ENCODE results near the gene KCNG2.

KCNG2 gene

DNA sequence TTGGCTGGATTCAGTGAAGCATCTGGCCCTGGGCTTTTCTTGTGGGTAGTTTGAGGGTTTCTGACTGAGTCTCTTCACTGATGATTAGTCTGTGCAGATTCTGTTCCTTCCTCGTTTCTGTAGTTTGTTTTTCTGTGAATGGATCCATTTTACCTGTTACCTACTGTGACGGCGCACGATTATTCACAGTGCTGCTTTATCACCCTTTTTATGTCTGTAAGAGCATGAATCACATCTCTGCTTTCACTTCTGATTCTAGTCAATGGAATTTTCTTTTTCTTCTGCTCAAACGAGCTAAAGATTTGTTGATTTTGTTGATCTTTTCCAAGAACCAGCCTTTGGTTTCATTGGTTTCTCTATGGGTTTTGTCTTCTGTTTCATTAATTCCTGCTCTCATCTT, 92.9 kb downstream of the KCNG2 start:
- Histone ChIP-seq H3K4me3 (ENCODE audit: low read depth in 1 of 2, low read length in 2 of 2) (no peak overlapping the region), H3K36me3 (ENCODE audit: control insufficient read depth in 1 of 2, insufficient read depth in 2 of 2, low read length in 2 of 2) (no peaks in the 10 kb centered on the region), H3K27me3 (ENCODE audit: low read depth, low read length) (no peaks in the 10 kb centered on the region), H3K9me3 (ENCODE audit: control insufficient read depth in 1 of 2, low read length in 2 of 2) (peaks cover 23 to 41% of the 10 kb centered on the region in 2 donors), H3K4me1 (ENCODE audit: control insufficient read depth in 1 of 2, insufficient read depth in 2 of 2, low read length in 2 of 2) (no peaks in the 10 kb centered on the region), H3K27ac (ENCODE audit: low read length) (no peak overlapping the region)

DNA sequence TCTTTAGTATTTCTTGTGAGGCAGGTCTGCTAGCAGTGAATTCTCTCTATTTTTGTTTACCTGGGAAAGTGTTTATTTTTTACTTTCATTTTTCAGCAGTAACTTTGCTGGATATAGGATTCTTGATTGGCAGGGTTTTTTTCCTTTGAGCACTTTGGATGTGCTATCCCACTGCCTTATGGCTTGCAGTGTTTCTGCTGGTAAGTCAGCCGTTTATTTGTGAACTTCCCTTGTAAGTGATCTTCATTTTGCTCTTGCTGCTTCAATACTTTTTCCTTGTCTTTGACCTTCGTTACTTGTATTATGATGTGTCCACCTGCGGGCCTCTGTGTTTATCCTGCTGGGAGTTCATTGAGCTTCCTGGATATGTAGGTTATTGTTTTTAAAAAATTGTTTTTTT, 99.0 kb downstream of the KCNG2 start:
- Histone ChIP-seq H3K4me1 (ENCODE audit: control insufficient read depth in 1 of 2, insufficient read depth in 2 of 2, low read length in 2 of 2) (no peaks in the 10 kb centered on the region), H3K27me3 (ENCODE audit: low read depth, low read length) (no peaks in the 10 kb centered on the region), H3K4me3 (ENCODE audit: low read depth in 1 of 2, low read length in 2 of 2) (no peak overlapping the region), H3K36me3 (ENCODE audit: control insufficient read depth in 1 of 2, insufficient read depth in 2 of 2, low read length in 2 of 2) (no peaks in the 10 kb centered on the region), H3K9me3 (ENCODE audit: control insufficient read depth in 1 of 2, low read length in 2 of 2) (peaks cover 23 to 26% of the 10 kb centered on the region in 2 donors), H3K27ac (ENCODE audit: low read length) (no peak overlapping the region)

- Histone ChIP-seq H3K27me3 (ENCODE audit: low read depth, low read length) (no peaks in the 10 kb centered on the region), H3K27ac (ENCODE audit: low read length) (no peak overlapping the region), H3K4me1 (ENCODE audit: control insufficient read depth in 1 of 2, insufficient read depth in 2 of 2, low read length in 2 of 2) (no peaks in the 10 kb centered on the region), H3K36me3 (ENCODE audit: control insufficient read depth in 1 of 2, insufficient read depth in 2 of 2, low read length in 2 of 2) (peaks cover 1 to 13% of the 10 kb centered on the region in 2 donors), H3K9me3 (ENCODE audit: control insufficient read depth in 1 of 2, low read length in 2 of 2) (peaks cover 22 to 26% of the 10 kb centered on the region in 2 donors), H3K4me3 (ENCODE audit: low read depth in 1 of 2, low read length in 2 of 2) (no peak overlapping the region)
These were observed 100.3 kb downstream of the KCNG2 start for GRCh38 chr18:79897940-79898625.

GRCh38 chr18:79898952-79899608, 101.3 kb downstream of the KCNG2 start:
- peaks cover 14 to 18% of the 10 kb centered on the region in 2 donors for H3K9me3 ChIP-seq (ENCODE audit: control insufficient read depth in 1 of 2, low read length in 2 of 2)
- H3K4me1 ChIP-seq (ENCODE audit: control insufficient read depth in 1 of 2, insufficient read depth in 2 of 2, low read length in 2 of 2): no peaks in the 10 kb centered on the region
- H3K27me3 ChIP-seq (ENCODE audit: low read depth, low read length): no peaks in the 10 kb centered on the region
- peaks cover 5 to 23% of the 10 kb centered on the region in 2 donors for H3K36me3 ChIP-seq (ENCODE audit: control insufficient read depth in 1 of 2, insufficient read depth in 2 of 2, low read length in 2 of 2)
- no peak overlapping the region for H3K4me3 ChIP-seq (ENCODE audit: low read depth in 1 of 2, low read length in 2 of 2)
- H3K27ac ChIP-seq (ENCODE audit: low read length): no peak overlapping the region

- Histone ChIP-seq H3K4me1 (ENCODE audit: control insufficient read depth in 1 of 2, insufficient read depth in 2 of 2, low read length in 2 of 2) (no peaks in the 10 kb centered on the region), H3K27ac (ENCODE audit: low read length) (no peak overlapping the region), H3K36me3 (ENCODE audit: control insufficient read depth in 1 of 2, insufficient read depth in 2 of 2, low read length in 2 of 2) (peaks cover 5 to 27% of the 10 kb centered on the region in 2 donors), H3K27me3 (ENCODE audit: low read depth, low read length) (no peaks in the 10 kb centered on the region), H3K4me3 (ENCODE audit: low read depth in 1 of 2, low read length in 2 of 2) (no peak overlapping the region), H3K9me3 (ENCODE audit: control insufficient read depth in 1 of 2, low read length in 2 of 2) (peaks cover 13 to 17% of the 10 kb centered on the region in 2 donors)
These were observed 102.1 kb downstream of the KCNG2 start for GRCh38 chr18:79899609-79900445.

GRCh38 chr18:79900610-79901570, 103.2 kb downstream of the KCNG2 start:
- Histone ChIP-seq H3K4me3 (ENCODE audit: low read depth in 1 of 2, low read length in 2 of 2) (no peak overlapping the region), H3K36me3 (ENCODE audit: control insufficient read depth in 1 of 2, insufficient read depth in 2 of 2, low read length in 2 of 2) (peaks cover 5 to 27% of the 10 kb centered on the region in 2 donors), H3K27ac (ENCODE audit: low read length) (no peak overlapping the region), H3K9me3 (ENCODE audit: control insufficient read depth in 1 of 2, low read length in 2 of 2) (peaks cover 7 to 13% of the 10 kb centered on the region in 2 donors), H3K27me3 (ENCODE audit: low read depth, low read length) (no peaks in the 10 kb centered on the region), H3K4me1 (ENCODE audit: control insufficient read depth in 1 of 2, insufficient read depth in 2 of 2, low read length in 2 of 2) (no peaks in the 10 kb centered on the region)

DNA sequence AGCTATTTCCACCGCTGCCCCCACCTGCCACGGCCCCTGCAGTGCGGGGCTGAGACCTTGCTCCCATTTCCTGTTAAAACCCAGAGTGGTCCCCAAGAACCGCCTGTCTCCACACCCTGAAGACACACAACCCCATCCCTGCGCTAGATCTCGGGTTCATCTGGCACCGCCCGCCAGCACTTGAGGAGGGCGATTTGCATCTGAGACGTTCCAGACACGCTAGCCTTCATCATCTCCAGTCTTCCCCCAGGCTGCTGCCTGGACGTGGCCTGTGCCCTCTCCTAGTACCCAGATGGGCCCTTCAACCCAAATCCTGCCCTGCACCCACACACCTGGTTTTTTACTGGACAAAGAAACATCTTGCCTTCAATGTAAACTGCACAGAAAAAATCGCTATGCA, 103.9 kb downstream of the KCNG2 start:
- Histone ChIP-seq H3K36me3 (ENCODE audit: control insufficient read depth in 1 of 2, insufficient read depth in 2 of 2, low read length in 2 of 2) (peaks cover 5 to 27% of the 10 kb centered on the region in 2 donors), H3K4me1 (ENCODE audit: control insufficient read depth in 1 of 2, insufficient read depth in 2 of 2, low read length in 2 of 2) (no peaks in the 10 kb centered on the region), H3K27me3 (ENCODE audit: low read depth, low read length) (no peaks in the 10 kb centered on the region), H3K27ac (ENCODE audit: low read length) (no peak overlapping the region), H3K4me3 (ENCODE audit: low read depth in 1 of 2, low read length in 2 of 2) (no peak overlapping the region), H3K9me3 (ENCODE audit: control insufficient read depth in 1 of 2, low read length in 2 of 2) (peaks cover 5 to 8% of the 10 kb centered on the region in 2 donors)

- Histone ChIP-seq H3K4me1 (ENCODE audit: control insufficient read depth in 1 of 2, insufficient read depth in 2 of 2, low read length in 2 of 2) (no peaks in the 10 kb centered on the region), H3K27ac (ENCODE audit: low read length) (no peak overlapping the region), H3K36me3 (ENCODE audit: control insufficient read depth in 1 of 2, insufficient read depth in 2 of 2, low read length in 2 of 2) (peaks cover 5 to 27% of the 10 kb centered on the region in 2 donors), H3K9me3 (ENCODE audit: control insufficient read depth in 1 of 2, low read length in 2 of 2) (peaks cover under 1 to 7% of the 10 kb centered on the region in 2 donors), H3K27me3 (ENCODE audit: low read depth, low read length) (no peaks in the 10 kb centered on the region), H3K4me3 (ENCODE audit: low read depth in 1 of 2, low read length in 2 of 2) (no peak overlapping the region)
These were observed 104.3 kb downstream of the KCNG2 start for GRCh38 chr18:79902075-79902474.

DNA sequence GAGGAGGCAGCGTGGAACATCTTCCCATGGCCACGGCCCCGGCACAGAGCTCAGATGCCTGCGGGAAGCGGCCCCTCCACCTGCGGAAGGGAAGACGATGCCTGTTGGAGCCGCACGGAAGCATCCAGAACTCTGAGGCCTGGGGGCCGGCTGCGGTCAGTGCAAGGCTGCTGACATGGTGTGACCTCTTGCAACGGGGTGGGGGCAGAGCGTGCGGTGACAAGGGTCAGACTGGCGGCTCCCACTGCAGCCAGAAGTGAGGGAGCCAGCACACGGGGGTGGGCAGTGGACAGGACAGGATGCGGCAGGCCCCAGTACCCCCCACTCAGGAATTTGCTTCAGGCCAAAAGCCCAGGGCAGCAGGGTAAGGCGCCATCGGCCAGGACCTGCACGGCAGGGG, 104.9 kb downstream of the KCNG2 start:
- H3K9me3 ChIP-seq (ENCODE audit: control insufficient read depth in 1 of 2, low read length in 2 of 2): peaks cover 0 to 4% of the 10 kb centered on the region in 2 donors

GRCh38 chr18:79903071-79903635, 105.4 kb downstream of the KCNG2 start:
- Histone ChIP-seq H3K9me3 (ENCODE audit: control insufficient read depth in 1 of 2, low read length in 2 of 2) (peaks cover 0 to 3% of the 10 kb centered on the region in 2 donors), H3K27ac (ENCODE audit: low read length) (no peak overlapping the region), H3K4me3 (ENCODE audit: low read depth in 1 of 2, low read length in 2 of 2) (no peak overlapping the region), H3K27me3 (ENCODE audit: low read depth, low read length) (no peaks in the 10 kb centered on the region), H3K36me3 (ENCODE audit: control insufficient read depth in 1 of 2, insufficient read depth in 2 of 2, low read length in 2 of 2) (peaks cover 5 to 31% of the 10 kb centered on the region in 2 donors), H3K4me1 (ENCODE audit: control insufficient read depth in 1 of 2, insufficient read depth in 2 of 2, low read length in 2 of 2) (no peaks in the 10 kb centered on the region)

More for the DNA sequence above, 104.9 kb downstream of the KCNG2 start:
- Histone ChIP-seq H3K4me1 (ENCODE audit: control insufficient read depth in 1 of 2, insufficient read depth in 2 of 2, low read length in 2 of 2) (no peaks in the 10 kb centered on the region), H3K27ac (ENCODE audit: low read length) (no peak overlapping the region), H3K27me3 (ENCODE audit: low read depth, low read length) (no peaks in the 10 kb centered on the region), H3K4me3 (ENCODE audit: low read depth in 1 of 2, low read length in 2 of 2) (no peak overlapping the region), H3K36me3 (ENCODE audit: control insufficient read depth in 1 of 2, insufficient read depth in 2 of 2, low read length in 2 of 2) (peaks cover 5 to 30% of the 10 kb centered on the region in 2 donors)

All from muscle layer of duodenum (tissue), 2 donors.